Inferior parietal cortex (tissue), 1 donor: ENCODE results near the gene CDC42BPB.

Experiments used
- DNase-seq: peaks from one replicate; pipeline ENCODE4 v3.0.0-alpha.2; 2016; ENCODE audit errors: extremely low spot score

The CDC42BPB gene

GRCh38 chr14:103057372-103058163 is at the start of gene CDC42BPB:
TSS of gene CDC42BPB (minus strand) at chr14:103057549. CDS start at chr14:103057173, 376 bp downstream.
- DNase-seq: peak; percentile 86

GRCh38 chr14:103105580-103106150 is 48.3 kb upstream of the CDC42BPB start:
- no peak for DNase-seq

- DNase-seq: peak; percentile 55
Measured at GRCh38 chr14:103104654-103105452, 47.5 kb upstream of the CDC42BPB start.

GRCh38 chr14:103104389-103104653 is 47.0 kb upstream of the CDC42BPB start:
- DNase-seq: no peak

GRCh38 chr14:103103461-103104388 is 46.4 kb upstream of the CDC42BPB start:
- no peak for DNase-seq

GRCh38 chr14:103102689-103103260 is 45.4 kb upstream of the CDC42BPB start:
- no peak for DNase-seq

- DNase-seq: no peak
Measured at GRCh38 chr14:103101963-103102688, 44.8 kb upstream of the CDC42BPB start.

GRCh38 chr14:103101257-103101962 is 44.1 kb upstream of the CDC42BPB start:
- no peak for DNase-seq

- no peak for DNase-seq
Measured at GRCh38 chr14:103100281-103101121, 43.2 kb upstream of the CDC42BPB start.

GRCh38 chr14:103099733-103100280 is 42.5 kb upstream of the CDC42BPB start:
- DNase-seq: no peak

- no peak for DNase-seq
Measured at GRCh38 chr14:103099081-103099732, 41.9 kb upstream of the CDC42BPB start.

- DNase-seq: no peak
Measured at GRCh38 chr14:103097994-103098957, 40.9 kb upstream of the CDC42BPB start.

GRCh38 chr14:103097244-103097993 is 40.1 kb upstream of the CDC42BPB start:
- DNase-seq: no peak

GRCh38 chr14:103096387-103096786 is 39.0 kb upstream of the CDC42BPB start:
- DNase-seq: no peak

- DNase-seq: no peak
Measured at GRCh38 chr14:103095210-103095778, 37.9 kb upstream of the CDC42BPB start.
